HG02623 (cell line): Measurements from ENCODE around the gene S100A11.

Experiments
- ATAC-seq: cut with Tn5 transposase; IDR thresholded peaks from one replicate; pipeline ENCODE4 v1.9.1; 2021; ENCODE audit warnings: moderate library complexity; ENCODE audit not compliant: unreplicated experiment

Gene S100A11

GRCh38 chr1:152039886-152040285, 3.1 kb upstream of the S100A11 start:
- no peak for ATAC-seq

GRCh38 chr1:152039461-152039860, 2.7 kb upstream of the S100A11 start:
- no peak for ATAC-seq

GRCh38 chr1:152038871-152039270, 2.1 kb upstream of the S100A11 start:
- no peak for ATAC-seq

- no peak for ATAC-seq
Observed at GRCh38 chr1:152035539-152036266, 1.1 kb downstream of the S100A11 start.

- peak; percentile 51 for ATAC-seq
Observed at GRCh38 chr1:152034654-152035538, 1.9 kb downstream of the S100A11 start.

GRCh38 chr1:152034324-152034653, 2.5 kb downstream of the S100A11 start:
- ATAC-seq, result no peak

GRCh38 chr1:152029929-152030211, 6.9 kb downstream of the S100A11 start:
- ATAC-seq, result no peak

- ATAC-seq, result no peak
Observed at GRCh38 chr1:152029144-152029928, 7.5 kb downstream of the S100A11 start.

- ATAC-seq, result no peak
Observed at GRCh38 chr1:152026895-152027294, 9.9 kb downstream of the S100A11 start.

- no peak for ATAC-seq
Observed at GRCh38 chr1:152024223-152024622, 12.6 kb downstream of the S100A11 start.

GRCh38 chr1:152023221-152023620, 13.6 kb downstream of the S100A11 start:
- no peak for ATAC-seq

- ATAC-seq, result no peak
Observed at GRCh38 chr1:152022474-152022873, 14.3 kb downstream of the S100A11 start.

- no peak for ATAC-seq
Observed at GRCh38 chr1:152021569-152021968, 15.2 kb downstream of the S100A11 start.

- no peak for ATAC-seq
Observed at GRCh38 chr1:152020849-152021248, 16.0 kb downstream of the S100A11 start.

GRCh38 chr1:152018537-152018936, 18.3 kb downstream of the S100A11 start:
- no peak for ATAC-seq

- ATAC-seq, result no peak
Observed at GRCh38 chr1:152015766-152016165, 21.0 kb downstream of the S100A11 start.

- ATAC-seq, result no peak
Observed at GRCh38 chr1:152014943-152015342, 21.9 kb downstream of the S100A11 start.

GRCh38 chr1:152013664-152014237, 23.1 kb downstream of the S100A11 start:
- ATAC-seq, result no peak

GRCh38 chr1:152009691-152010090, 27.1 kb downstream of the S100A11 start:
- ATAC-seq, result no peak

- no peak for ATAC-seq
Observed at GRCh38 chr1:152007047-152007446, 29.8 kb downstream of the S100A11 start.

- no peak for ATAC-seq
Observed at GRCh38 chr1:152005360-152005912, 31.4 kb downstream of the S100A11 start.
